Neuronal stem cell (in vitro differentiated cells): ENCODE data around the gene PCCA.

Experiments used
- DNase-seq: peaks from one replicate; pipeline ENCODE4 v3.0.0-alpha.2; 2013; ENCODE audit warnings: low spot score
- H2AFZ ChIP-seq: one replicate; pipeline ENCODE4 v1.6.1; 2013; ENCODE audit warnings: mild to moderate bottlenecking, low read length, inconsistent platforms
- H2AK5ac ChIP-seq: 2 replicates; pipeline ENCODE4 v1.6.1; 2013; ENCODE audit warnings: low read depth, mild to moderate bottlenecking, inconsistent platforms, low read length, moderate library complexity, mixed read lengths
- H2BK120ac ChIP-seq: 2 replicates; pipeline ENCODE4 v1.6.1; 2013; ENCODE audit warnings: low read depth, mild to moderate bottlenecking, inconsistent platforms, low read length, moderate library complexity, mixed read lengths
- H2BK12ac ChIP-seq: one replicate; pipeline ENCODE4 v1.6.1; 2013; ENCODE audit warnings: low read length, inconsistent platforms
- H2BK15ac ChIP-seq: 2 replicates; pipeline ENCODE4 v1.6.1; 2013; ENCODE audit warnings: mild to moderate bottlenecking, low read length, inconsistent platforms, mixed read lengths
- H2BK5ac ChIP-seq: one replicate; pipeline ENCODE4 v1.6.1; 2013; ENCODE audit warnings: inconsistent platforms, mild to moderate bottlenecking, low read length, moderate library complexity
- H3K14ac ChIP-seq: one replicate; pipeline ENCODE4 v1.6.1; 2013; ENCODE audit warnings: low read length, inconsistent platforms
- H3K18ac ChIP-seq: 2 replicates; pipeline ENCODE4 v1.6.1; 2013; ENCODE audit warnings: low read length, inconsistent platforms
- H3K23ac ChIP-seq: 2 replicates; pipeline ENCODE4 v1.6.1; 2013; ENCODE audit warnings: low read depth, mild to moderate bottlenecking, mixed read lengths, low read length, inconsistent platforms; ENCODE audit not compliant: poor library complexity
- H3K27ac ChIP-seq: replicated peaks from 3 replicates; pipeline ENCODE4 v1.5.1; 2013; ENCODE audit warnings: low read length, inconsistent platforms
- H3K27me3 ChIP-seq, 3 experiments: 2 replicates each; pipeline ENCODE4 v1.6.1; 2013; ENCODE audit warnings: low read length in 3 of 3, mild to moderate bottlenecking in 2 of 3, inconsistent platforms in 1 of 3, low read depth in 1 of 3, mixed read lengths in 1 of 3, moderate library complexity in 1 of 3; ENCODE audit not compliant: control insufficient read depth in 3 of 3, insufficient read depth in 3 of 3
- H3K36me3 ChIP-seq, 2 donors: replicated peaks in 1 of 2; 2 replicates each; pipeline ENCODE4 v1.6.1; 2013; ENCODE audit warnings: low read length in 2 of 2; ENCODE audit not compliant: control insufficient read depth in 2 of 2, insufficient read depth in 2 of 2
- H3K4ac ChIP-seq: 2 replicates; pipeline ENCODE4 v1.6.1; 2013; ENCODE audit warnings: inconsistent platforms, mild to moderate bottlenecking, low read length, moderate library complexity
- H3K4me1 ChIP-seq, 2 donors: 1 replicate in 1 of 2; 2 replicates in 1 of 2; pipeline ENCODE4 v1.6.1; 2013; ENCODE audit warnings: low read length in 2 of 2, low read depth in 1 of 2; ENCODE audit not compliant: control insufficient read depth in 2 of 2, insufficient read depth in 1 of 2
- H3K4me2 ChIP-seq: one replicate; pipeline ENCODE4 v1.6.1; 2013; ENCODE audit warnings: mild to moderate bottlenecking, low read length, inconsistent platforms; ENCODE audit not compliant: insufficient read depth, poor library complexity, severe bottlenecking
- H3K4me3 ChIP-seq, 2 donors: 2 replicates each; pipeline ENCODE4 v1.5.1; 2013; ENCODE audit warnings: low read length in 2 of 2, mild to moderate bottlenecking in 2 of 2, inconsistent platforms in 1 of 2, moderate library complexity in 1 of 2
- H3K79me1 ChIP-seq: one replicate; pipeline ENCODE4 v1.6.1; 2013; ENCODE audit warnings: low read depth, mild to moderate bottlenecking, inconsistent platforms, low read length, moderate library complexity
- H3K9ac ChIP-seq: one replicate; pipeline ENCODE4 v1.6.1; 2013; ENCODE audit warnings: mild to moderate bottlenecking, low read depth, low read length, inconsistent platforms; ENCODE audit not compliant: poor library complexity
- H3K9me3 ChIP-seq, 2 donors: replicated peaks in 1 of 2; 2 replicates each; pipeline versions ENCODE3 to v1.6.1; 2013; ENCODE audit warnings: low read length in 2 of 2, mild to moderate bottlenecking in 2 of 2, inconsistent platforms in 1 of 2, low read depth in 1 of 2, mixed read lengths in 1 of 2, moderate library complexity in 1 of 2; ENCODE audit not compliant: control insufficient read depth in 2 of 2, insufficient read depth in 1 of 2
- H4K8ac ChIP-seq: one replicate; pipeline ENCODE4 v1.6.1; 2013; ENCODE audit warnings: low read depth, mild to moderate bottlenecking, inconsistent platforms, low read length, moderate library complexity
- H4K91ac ChIP-seq: one replicate; pipeline ENCODE4 v1.6.1; 2013; ENCODE audit warnings: low read length, low read depth, mild to moderate bottlenecking, inconsistent platforms; ENCODE audit not compliant: poor library complexity
- WGBS, 2 donors: extraction: QIAGEN DNeasy Blood & Tissue Kit; methylation state at CpG; one replicate each; pipeline ENCODE4 v1.1.7; 2013; ENCODE audit warnings: missing lambda C conversion rate in 2 of 2, mixed read lengths in 1 of 2; ENCODE audit not compliant: insufficient read length in 2 of 2, insufficient replicate concordance in 1 of 2; ENCODE audit errors: extremely low coverage in 2 of 2; 5-methylcytosine and 5-hydroxymethylcytosine counted together

PCCA gene

DNA sequence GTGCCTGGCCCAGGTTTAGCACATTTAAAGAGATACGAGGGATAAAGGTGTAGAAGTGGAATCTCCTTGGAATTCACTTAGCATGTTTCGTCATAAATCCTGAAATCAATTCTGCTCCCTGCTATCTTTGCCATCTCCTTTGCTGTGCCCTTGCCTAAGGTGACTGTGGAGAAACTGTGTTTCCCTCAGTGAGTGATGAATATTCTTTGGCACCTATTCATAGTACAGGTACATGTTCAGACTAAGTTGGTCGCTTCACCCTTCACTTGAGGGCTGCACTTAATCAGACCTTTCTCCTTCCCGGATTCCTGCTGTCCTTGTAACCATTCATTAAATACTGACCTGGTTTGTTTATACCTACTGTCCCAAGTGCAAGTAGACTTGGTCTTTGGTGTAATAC lies 17.8 kb downstream of the PCCA start:
- no peak overlapping the region for H3K4me3 ChIP-seq

DNA sequence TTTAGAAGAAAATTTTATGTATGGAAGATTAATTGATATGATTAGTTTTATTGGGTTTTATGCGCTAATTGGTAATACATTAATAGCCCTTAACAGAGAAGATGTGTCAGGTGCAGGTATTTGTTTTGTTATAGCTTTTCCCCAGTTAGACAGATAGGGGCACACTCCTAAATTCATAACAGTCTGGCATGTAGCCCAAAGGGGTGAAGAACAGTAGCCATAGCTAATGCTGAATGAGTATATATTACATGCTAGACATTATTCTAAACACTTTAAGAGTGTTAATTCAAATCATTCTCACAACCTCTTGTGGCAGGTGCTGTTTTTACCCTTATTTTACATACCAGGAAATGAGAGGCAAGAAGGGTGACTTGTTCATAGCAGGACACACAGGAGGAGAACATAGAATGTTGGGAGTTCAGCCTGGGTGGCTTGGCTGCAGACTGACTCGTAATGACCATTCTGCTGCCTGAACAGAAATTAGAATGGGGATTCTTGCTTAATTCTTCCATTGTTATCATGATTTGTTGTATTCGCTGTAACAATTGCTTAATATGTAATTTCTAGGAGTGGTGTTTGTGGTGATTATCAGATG lies 20.1 kb downstream of the PCCA start:
- H2BK12ac ChIP-seq = no peak overlapping the region
- no peak overlapping the region for H3K27ac ChIP-seq
- no peak overlapping the region for H3K4ac ChIP-seq
- no peak overlapping the region for H3K4me3 ChIP-seq
- no peak overlapping the region for H3K4me2 ChIP-seq
- no peaks in the 10 kb centered on the region for H3K27me3 ChIP-seq
- 100% methylated on average over 1 of the region's 3 CpGs; no CpG with 5 or more reads in 1 of the 2 donors for WGBS, 2 donors
- H2AFZ ChIP-seq = no peak overlapping the region
- H2BK5ac ChIP-seq = no peak overlapping the region
- no peak overlapping the region for H3K18ac ChIP-seq
- no peak overlapping the region for H2BK120ac ChIP-seq
- no peak overlapping the region for H3K9ac ChIP-seq
- H4K91ac ChIP-seq = no peak overlapping the region
- H2BK15ac ChIP-seq = no peak overlapping the region
- peaks cover 0 to 62% of the 10 kb centered on the region in 2 donors for H3K36me3 ChIP-seq
- H3K4me1 ChIP-seq = no peaks in the 10 kb centered on the region
- H3K14ac ChIP-seq = no peak overlapping the region
- no peak for DNase-seq
- no peak overlapping the region for H3K23ac ChIP-seq
- no peaks in the 10 kb centered on the region for H3K79me1 ChIP-seq
- peaks cover 0 to 4% of the 10 kb centered on the region in 2 donors for H3K9me3 ChIP-seq
- no peak overlapping the region for H2AK5ac ChIP-seq
- H4K8ac ChIP-seq = no peak overlapping the region

More for the DNA sequence above, 17.8 kb downstream of the PCCA start:
- Histone ChIP-seq H3K23ac (no peak overlapping the region), H4K91ac (no peak overlapping the region), H3K9me3 (peaks cover 0 to 16% of the 10 kb centered on the region in 2 donors), H2AK5ac (no peak overlapping the region), H3K4ac (no peak overlapping the region), H3K27ac (no peak overlapping the region), H2BK5ac (no peak overlapping the region), H3K9ac (no peak overlapping the region), H3K79me1 (peaks cover 2% of the 10 kb centered on the region), H3K18ac (no peak overlapping the region), H3K36me3 (peaks cover 0 to 57% of the 10 kb centered on the region in 2 donors), H3K27me3 (no peaks in the 10 kb centered on the region), H2BK12ac (no peak overlapping the region), H2AFZ (no peak overlapping the region), H2BK15ac (no peak overlapping the region), H4K8ac (no peak overlapping the region), H3K14ac (no peak overlapping the region), H2BK120ac (no peak overlapping the region), H3K4me2 (no peak overlapping the region), H3K4me1 (no peaks in the 10 kb centered on the region)
- no peak for DNase-seq
- no CpG with 5 or more reads among the region's 4 CpGs for WGBS, 2 donors

- no peak overlapping the region for H3K23ac ChIP-seq
- H3K18ac ChIP-seq = no peak overlapping the region
- H4K91ac ChIP-seq = no peak overlapping the region
- WGBS, 2 donors = no CpG with 5 or more reads among the region's 2 CpGs
- no peak overlapping the region for H2AFZ ChIP-seq
- H3K4ac ChIP-seq = no peak overlapping the region
- no peak overlapping the region for H2BK5ac ChIP-seq
- H4K8ac ChIP-seq = no peak overlapping the region
- H3K27ac ChIP-seq = no peak overlapping the region
- no peak overlapping the region for H2BK120ac ChIP-seq
- no peak overlapping the region for H2AK5ac ChIP-seq
- no peaks in the 10 kb centered on the region for H3K27me3 ChIP-seq
- no peaks in the 10 kb centered on the region for H3K9me3 ChIP-seq
- H2BK12ac ChIP-seq = no peak overlapping the region
- no peak for DNase-seq
- H3K4me2 ChIP-seq = no peak overlapping the region
- H2BK15ac ChIP-seq = no peak overlapping the region
- no peak overlapping the region for H3K14ac ChIP-seq
- no peaks in the 10 kb centered on the region for H3K4me1 ChIP-seq
- no peak overlapping the region for H3K4me3 ChIP-seq
- H3K36me3 ChIP-seq = peaks cover 2 to 63% of the 10 kb centered on the region in 2 donors
- no peak overlapping the region for H3K9ac ChIP-seq
- no peaks in the 10 kb centered on the region for H3K79me1 ChIP-seq
These were observed 21.4 kb downstream of the PCCA start for GRCh38 chr13:100110269-100110668.

DNA sequence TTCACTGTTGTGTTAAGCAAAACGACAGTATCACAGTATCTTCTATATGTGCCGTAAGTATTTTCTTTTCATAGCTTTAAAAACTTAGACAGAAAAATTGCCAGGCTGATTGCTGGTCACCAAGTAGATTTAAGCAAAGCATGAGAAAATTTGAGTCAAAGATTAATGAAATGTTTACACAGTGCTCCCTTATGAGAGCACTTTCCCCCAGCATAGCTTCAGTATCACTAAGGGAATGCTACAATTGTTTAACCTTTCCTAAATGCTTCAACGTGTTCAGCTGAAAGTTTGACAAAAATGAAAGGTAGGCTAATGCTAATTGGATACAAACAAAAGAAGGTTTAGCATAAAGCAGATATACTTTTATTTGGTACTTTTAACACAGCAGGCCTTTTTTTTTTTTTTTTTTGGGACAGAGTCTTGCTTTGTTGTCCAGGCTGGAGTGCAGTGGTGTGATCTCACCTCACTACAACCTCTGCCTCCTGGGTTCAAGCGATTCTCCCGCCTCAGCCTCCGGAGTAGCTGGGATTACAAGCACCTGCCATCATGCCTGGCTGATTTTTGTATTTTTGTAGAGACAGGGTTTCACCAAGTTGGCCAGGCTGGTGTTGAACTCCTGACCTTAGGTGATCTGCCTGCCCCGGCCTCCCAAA lies 23.4 kb downstream of the PCCA start:
- Histone ChIP-seq H3K9ac (no peak overlapping the region), H3K79me1 (no peaks in the 10 kb centered on the region), H3K4ac (no peak overlapping the region), H2AK5ac (no peak overlapping the region), H4K91ac (no peak overlapping the region), H2BK5ac (no peak overlapping the region), H2BK120ac (no peak overlapping the region), H3K9me3 (no peaks in the 10 kb centered on the region), H3K23ac (no peak overlapping the region), H2BK15ac (no peak overlapping the region), H3K4me1 (no peaks in the 10 kb centered on the region), H3K36me3 (peaks cover 2 to 61% of the 10 kb centered on the region in 2 donors), H3K4me3 (no peak overlapping the region), H3K4me2 (no peak overlapping the region), H3K18ac (no peak overlapping the region), H3K27me3 (no peaks in the 10 kb centered on the region), H3K14ac (no peak overlapping the region), H3K27ac (no peak overlapping the region), H2AFZ (no peak overlapping the region), H2BK12ac (no peak overlapping the region), H4K8ac (no peak overlapping the region)
- no CpG with 5 or more reads among the region's 7 CpGs for WGBS, 2 donors
- no peak for DNase-seq
